ENCODE data around the gene ANKRD24.
"Not testable (repeated sequence)": the region's sequence is repeated elsewhere in the genome, so short reads cannot be mapped to it uniquely, and the experiment has no call there.

ANKRD24 gene

DNA sequence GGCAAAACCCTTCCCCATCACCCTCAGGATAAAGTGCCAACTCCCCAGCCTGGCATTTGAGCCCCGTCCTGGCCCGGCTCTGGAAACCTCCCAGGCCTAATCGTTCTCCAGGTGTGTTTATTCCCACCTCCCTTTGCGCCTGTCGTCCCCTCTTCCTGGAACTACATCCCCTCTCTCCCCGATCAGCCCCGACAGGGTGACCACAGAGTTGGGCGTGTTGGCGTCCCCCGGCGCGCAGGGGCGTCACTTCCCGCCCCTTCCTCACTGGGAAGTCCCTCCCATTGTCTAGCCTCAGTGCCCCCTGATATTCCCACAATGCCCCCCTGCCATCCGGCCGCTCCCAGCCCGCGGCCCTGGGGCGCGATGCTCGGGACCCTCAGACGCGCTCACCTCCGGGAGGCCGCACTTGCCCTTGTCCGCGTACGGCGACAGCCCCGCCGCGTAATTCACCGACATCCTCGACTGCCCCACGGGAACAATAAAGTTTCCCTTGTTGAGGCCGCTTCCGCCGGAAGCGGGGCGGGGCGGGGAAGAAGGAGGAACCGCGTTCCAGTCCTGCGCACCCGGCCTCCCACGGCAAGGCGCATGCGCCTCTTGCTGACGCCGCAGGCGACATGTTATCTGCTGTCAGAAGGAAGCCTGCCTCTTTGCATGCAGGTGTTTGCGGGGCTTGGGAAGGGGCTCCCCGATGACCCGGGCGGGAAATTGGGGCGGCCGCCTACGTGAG, at the start of gene ANKRD24, which contains the start of gene SIRT6:
ANKRD24 (plus strand) TSS at position 606 of the 727 bp plus-strand sequence. CDS start 3,737 bp downstream, outside the sequence.
SIRT6 (minus strand) TSS at position 480 of the 727 bp plus-strand sequence; CDS start at position 456, 24 bp downstream.
- in situ Hi-C loops (cut with MboI; ENCODE audit: low sequenced_read_pairs): no loop called here

DNA sequence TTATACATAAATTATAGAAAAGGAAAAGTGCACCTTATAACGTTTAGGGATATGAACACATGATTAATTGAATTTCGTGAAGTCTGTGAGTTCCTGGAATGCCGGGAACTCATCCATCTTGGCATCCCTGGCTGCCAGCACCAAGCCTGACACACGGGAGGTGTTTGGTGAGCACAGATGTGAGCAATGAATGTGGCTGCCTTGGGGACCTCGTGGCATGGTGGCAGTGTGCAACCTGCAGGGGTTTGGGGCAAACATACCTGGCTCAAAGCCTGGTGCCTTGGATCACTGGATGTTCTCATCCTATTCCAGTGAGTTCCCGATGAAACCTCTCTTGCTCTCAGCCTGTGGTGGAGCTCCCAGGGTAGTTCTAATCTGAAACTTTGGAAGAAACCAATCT, 48.1 kb upstream of the ANKRD24 start:
- in situ Hi-C loops (cut with MboI; ENCODE audit: low sequenced_read_pairs): no loop called here

GRCh38 chr19:4135386-4135785, 47.1 kb upstream of the ANKRD24 start:
- in situ Hi-C loops (cut with MboI; ENCODE audit: low sequenced_read_pairs): not testable (repeated sequence)

- in situ Hi-C loops (cut with MboI; ENCODE audit: low sequenced_read_pairs): no loop called here
These were observed 45.8 kb upstream of the ANKRD24 start for GRCh38 chr19:4136680-4137088.

DNA sequence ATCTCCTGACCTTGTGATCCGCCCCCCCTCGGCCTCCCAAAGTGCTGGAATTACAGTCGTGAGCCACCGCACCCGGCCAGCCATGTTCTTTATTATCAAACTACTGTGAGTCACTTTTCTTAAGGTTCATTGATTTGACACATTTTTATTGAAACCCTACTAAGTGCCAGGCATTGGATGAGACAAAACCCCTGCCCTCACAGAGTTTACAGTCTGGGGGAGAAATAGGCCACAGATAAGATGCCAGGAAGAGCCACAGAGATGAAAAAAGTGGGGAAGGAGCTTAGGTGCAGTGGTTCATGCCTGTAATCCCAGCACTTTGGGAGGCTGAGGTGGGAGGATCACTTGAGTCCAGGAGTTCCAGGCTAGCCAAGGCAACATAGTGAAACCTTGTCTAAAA, 44.0 kb upstream of the ANKRD24 start:
- in situ Hi-C loops (cut with MboI; ENCODE audit: low sequenced_read_pairs): no loop called here

DNA sequence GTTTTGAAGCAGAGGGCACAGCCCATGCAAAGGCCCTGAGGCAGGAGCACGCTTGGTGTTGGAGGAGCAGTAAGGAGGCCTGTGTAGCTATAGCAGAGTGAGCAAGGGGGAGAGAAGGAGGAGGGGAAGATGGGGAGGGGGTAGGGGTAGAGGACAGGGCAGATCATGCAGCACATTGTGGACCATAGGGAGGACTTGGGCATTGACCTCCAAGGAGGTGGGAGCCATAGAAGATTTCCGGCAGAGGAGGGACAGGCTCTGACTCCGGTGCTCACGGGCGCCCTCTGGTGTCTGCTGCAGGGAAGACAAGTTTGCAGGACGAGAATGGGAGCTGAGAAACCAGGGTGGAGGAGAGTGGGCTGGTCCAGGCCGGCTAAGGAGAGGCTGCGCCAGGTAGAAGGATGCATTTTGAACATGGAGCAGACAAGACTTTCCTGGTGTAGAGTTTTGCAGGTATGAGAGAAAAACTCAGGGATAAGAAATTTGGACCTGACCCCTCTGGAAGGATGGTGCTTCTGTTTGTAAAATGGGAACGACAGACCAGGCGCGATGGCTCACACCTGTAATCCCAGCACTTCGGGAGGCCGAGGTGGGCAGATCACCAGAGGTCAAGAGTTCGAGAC, 42.8 kb upstream of the ANKRD24 start:
- in situ Hi-C loops (cut with MboI; ENCODE audit: low sequenced_read_pairs): no loop called here

GRCh38 chr19:4140237-4140711, 42.2 kb upstream of the ANKRD24 start:
- in situ Hi-C loops (cut with MboI; ENCODE audit: low sequenced_read_pairs): no loop called here

DNA sequence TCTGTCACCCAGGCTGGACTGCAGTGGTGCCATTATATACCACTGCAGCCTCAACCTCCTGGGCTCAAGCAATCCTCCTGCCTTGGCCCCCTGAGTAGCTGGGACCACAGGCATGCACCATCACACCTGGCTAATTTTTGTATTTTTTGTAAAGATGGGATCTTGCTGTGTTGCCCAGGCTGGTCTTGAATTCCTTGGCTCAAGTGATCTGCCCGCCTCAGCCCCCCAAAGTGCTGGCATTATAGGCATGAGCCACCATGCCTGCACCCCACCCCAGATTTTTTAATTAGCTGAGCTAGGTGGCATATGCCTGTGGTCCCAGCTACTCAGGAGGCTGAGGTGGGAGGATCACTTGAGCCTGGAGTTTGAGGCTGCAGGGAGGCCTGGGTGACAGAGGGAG, 39.6 kb upstream of the ANKRD24 start:
- in situ Hi-C loops (cut with MboI; ENCODE audit: low sequenced_read_pairs): not testable (repeated sequence)

DNA sequence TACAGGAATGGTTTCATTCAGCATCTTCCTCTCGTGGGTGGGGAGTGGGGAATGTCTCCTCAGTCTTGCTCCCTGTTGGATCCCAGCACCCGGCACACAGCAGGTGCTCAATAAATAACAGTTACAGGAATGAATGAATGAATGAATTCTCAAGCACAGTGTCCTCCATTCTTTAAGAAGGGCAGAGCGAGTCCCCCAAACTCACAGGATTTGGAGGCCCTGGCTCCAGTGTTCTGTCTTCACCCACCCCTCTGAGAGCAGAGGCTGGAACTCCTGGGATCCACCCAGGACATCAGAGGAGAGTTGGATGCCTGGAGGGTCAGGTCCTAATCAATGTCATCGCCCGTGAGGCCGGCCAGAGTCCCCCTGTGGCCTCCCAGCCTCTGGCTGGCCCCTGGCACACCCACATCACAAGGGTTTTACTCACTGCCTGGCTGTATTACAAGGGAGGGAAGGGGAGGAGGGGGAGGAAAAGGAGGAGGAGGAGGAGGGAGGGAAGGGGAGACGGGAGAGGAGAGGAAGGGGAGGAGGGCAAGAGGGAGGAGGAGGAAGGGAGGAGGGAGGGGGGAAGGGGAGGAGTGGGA, 37.7 kb upstream of the ANKRD24 start:
- in situ Hi-C loops (cut with MboI; ENCODE audit: low sequenced_read_pairs): no loop called here

GRCh38 chr19:4149518-4150288, 32.8 kb upstream of the ANKRD24 start:
- in situ Hi-C loops (cut with MboI; ENCODE audit: low sequenced_read_pairs): no loop called here

DNA sequence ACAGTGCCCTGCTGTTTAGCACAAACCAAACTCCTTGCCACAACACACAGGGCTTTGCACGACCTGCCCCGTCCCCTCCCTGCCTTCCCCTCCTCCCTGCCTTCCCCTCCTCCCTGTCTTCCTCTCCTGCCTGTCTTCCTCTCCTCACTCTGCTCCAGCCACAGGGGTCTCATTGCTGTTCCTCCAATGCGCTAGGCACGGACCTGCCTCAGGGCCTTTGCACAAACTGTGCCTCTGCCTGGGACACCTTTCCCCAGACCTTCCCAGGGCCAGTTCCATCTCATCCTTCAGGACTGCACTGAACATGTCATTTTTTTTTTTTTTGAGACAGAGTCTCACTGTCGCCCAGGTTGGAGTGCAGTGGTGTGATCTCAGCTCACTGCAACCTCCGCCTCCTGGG, 30.9 kb upstream of the ANKRD24 start:
- in situ Hi-C loops (cut with MboI; ENCODE audit: low sequenced_read_pairs): no loop called here

GRCh38 chr19:4152241-4152998, 30.1 kb upstream of the ANKRD24 start:
- in situ Hi-C loops (cut with MboI; ENCODE audit: low sequenced_read_pairs): no loop called here

GRCh38 chr19:4154571-4155312, 27.7 kb upstream of the ANKRD24 start:
- in situ Hi-C loops (cut with MboI; ENCODE audit: low sequenced_read_pairs): no loop called here

GRCh38 chr19:4157164-4157563, 25.3 kb upstream of the ANKRD24 start:
- in situ Hi-C loops (cut with MboI; ENCODE audit: low sequenced_read_pairs): no loop called here

DNA sequence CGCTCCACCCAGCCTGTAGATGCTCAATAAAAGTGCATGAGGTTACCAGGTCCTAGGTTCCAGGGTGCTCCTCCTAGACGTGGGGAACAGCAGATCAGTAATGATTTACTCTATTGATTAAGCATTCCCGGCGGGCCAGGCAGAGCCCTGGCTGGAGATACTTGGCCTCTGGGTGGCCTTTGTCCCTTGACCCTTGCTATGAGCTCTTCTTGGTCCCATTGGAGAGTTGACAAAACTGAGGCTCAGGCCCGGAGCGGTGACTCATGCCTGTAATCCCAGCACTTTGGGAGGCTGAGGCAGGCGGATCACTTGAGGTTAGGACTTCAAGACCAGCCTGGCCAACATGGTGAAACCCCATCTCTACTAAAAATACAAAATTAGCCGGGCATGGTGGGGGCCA, 24.5 kb upstream of the ANKRD24 start:
- in situ Hi-C loops (cut with MboI; ENCODE audit: low sequenced_read_pairs): not testable (repeated sequence)

GRCh38 chr19:4161415-4162077, 20.9 kb upstream of the ANKRD24 start:
- in situ Hi-C loops (cut with MboI; ENCODE audit: low sequenced_read_pairs): no loop called here

- in situ Hi-C loops (cut with MboI; ENCODE audit: low sequenced_read_pairs): no loop called here
These were observed 18.2 kb upstream of the ANKRD24 start for GRCh38 chr19:4164262-4164661.

DNA sequence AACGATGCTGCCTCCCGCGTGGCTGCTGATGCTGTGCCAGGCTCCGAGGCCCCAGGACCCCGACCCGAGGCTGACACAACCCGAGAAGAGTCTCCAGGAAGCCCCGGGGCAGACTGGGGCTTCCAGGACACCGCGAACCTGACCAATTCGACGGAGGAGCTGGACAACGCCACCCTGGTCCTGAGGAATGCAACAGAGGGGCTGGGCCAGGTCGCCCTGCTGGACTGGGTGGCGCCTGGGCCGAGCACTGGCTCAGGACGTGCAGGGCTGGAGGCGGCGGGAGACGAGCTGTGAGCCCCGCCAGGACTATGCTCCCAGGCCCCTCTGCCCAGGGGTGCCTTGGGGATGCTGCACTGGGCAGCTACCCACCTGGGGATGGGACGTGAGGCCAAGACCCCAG, 10.8 kb upstream of the ANKRD24 start:
- in situ Hi-C loops (cut with MboI; ENCODE audit: low sequenced_read_pairs): no loop called here

DNA sequence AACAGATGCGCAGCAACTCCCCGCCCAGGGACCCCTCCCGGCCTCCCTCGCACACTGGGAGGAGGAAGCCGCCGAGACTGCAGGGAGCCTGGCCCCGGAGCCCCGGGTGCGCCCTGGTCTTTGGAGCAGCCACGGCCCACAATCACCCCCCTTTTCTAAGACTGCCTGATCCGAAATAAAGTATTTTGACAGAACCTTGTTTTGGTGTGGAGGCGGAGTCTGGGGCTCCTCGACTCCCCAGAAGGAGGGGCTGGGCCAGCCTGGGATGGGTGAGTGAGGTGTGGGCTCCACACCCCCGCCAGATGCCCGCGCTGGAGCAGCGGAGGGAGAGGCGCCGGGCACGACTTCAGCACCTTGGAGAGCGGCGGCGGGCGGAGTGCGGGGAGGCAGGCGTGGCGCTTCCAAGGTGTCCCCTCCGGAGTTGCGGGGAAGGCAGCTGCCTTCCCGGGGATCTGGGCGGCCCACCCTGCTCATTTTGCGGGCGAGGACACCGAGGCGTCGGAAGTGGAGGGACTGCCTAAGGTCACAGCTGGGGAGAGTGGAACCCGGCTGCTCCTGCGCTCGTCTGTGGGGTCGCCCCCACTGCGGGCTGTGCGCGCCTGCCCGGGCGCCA, 9.5 kb upstream of the ANKRD24 start:
- in situ Hi-C loops (cut with MboI; ENCODE audit: low sequenced_read_pairs): no loop called here
